ENCODE measurements around the gene CHRNA3.
"Not testable (repeated sequence)": the region's sequence is repeated elsewhere in the genome, so short reads cannot be mapped to it uniquely, and the experiment has no call there.

CHRNA3 gene

DNA sequence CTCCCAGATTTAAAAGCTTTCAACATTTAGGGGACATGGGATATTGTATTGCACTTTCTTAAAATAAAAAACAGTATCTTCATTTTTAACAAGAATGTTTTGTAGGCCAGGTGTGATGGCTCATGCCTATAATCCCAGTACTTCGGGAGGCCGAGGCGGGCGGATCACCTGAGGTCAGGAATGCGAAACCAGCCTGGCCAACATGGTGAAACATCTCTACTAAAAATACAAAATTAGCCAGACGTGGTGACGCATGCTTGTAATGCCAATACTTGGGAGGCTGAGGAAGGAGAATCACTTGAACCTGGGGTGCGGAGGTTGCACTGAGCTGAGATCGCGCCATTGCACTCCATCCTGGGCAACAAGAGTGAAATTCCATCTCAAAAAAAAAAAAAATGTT lies 60.6 kb downstream of the CHRNA3 start:
- DNase-seq (ENCODE audit: low read depth in 2 of 2), result not testable (repeated sequence)

DNA sequence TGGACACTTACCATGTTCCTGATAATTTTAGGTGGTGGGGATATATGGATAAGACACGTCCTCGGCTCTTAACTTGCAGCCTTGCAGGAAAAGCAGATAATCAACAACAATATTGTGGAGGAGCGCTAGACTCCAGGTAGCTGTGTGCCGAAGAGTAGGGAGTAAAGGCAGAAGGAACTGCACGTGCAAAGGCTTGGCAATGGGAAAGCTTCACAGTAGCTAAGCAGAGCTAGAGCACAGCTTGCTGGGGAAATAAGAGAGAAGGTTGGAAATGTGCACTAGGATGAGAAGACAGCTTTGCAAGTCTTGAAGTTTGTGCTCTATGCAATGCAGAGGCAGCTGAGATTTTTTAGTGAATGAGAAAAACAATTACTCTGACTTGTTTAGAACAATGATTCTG lies 68.2 kb downstream of the CHRNA3 start:
- DNase-seq (ENCODE audit: low read depth in 2 of 2), result no peak

GRCh38 chr15:78551902-78552301 lies 68.9 kb downstream of the CHRNA3 start:
- DNase-seq (ENCODE audit: low read depth in 2 of 2), result no peak

DNA sequence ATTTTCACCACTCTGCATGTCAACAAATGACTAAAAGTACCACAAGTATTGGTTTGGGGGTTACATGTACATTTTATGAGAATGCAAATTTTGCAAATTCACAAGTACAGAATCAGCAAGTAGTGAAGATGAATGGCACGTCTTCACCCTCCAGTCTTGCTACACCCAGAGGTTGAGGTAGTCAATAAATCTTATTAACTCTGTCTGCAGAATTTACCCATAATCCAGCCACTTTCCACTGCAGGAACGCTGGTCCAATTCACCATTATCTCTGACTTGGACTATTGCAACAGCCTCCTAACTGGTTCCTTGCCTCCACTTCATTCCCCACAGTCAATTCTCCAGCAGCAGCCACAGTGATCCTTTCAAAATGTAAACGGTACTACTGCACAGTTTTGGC lies 70.0 kb downstream of the CHRNA3 start:
- no peak for DNase-seq (ENCODE audit: low read depth in 2 of 2)

- DNase-seq (ENCODE audit: low read depth in 2 of 2), result no peak
Measured at GRCh38 chr15:78550194-78550593, 70.6 kb downstream of the CHRNA3 start.
